Prostate gland (tissue), 2 donors: ENCODE results near the gene KLHL29. TPM values are rescaled to one million over a fixed set of nuclear protein-coding genes. Genes with fewer than 3 reads are reported as not detected.

Experiments
- DNase-seq: peaks from one replicate; pipeline ENCODE4 v3.0.0-alpha.2; 2019; ENCODE audit warnings: low spot score
- H3K27ac ChIP-seq, 2 donors: fragments of 200-600 bp; sonication (generic); 2 replicates each; pipeline ENCODE4 v1.5.1; 2017 to 2019
- H3K27me3 ChIP-seq: fragments of 200-600 bp; sonication (generic); replicated peaks from 2 replicates; pipeline ENCODE4 v1.5.1; 2019; ENCODE audit not compliant: insufficient read depth
- H3K36me3 ChIP-seq, 2 donors: fragments of 200-600 bp; sonication (generic); 1 replicate in 1 of 2; 2 replicates in 1 of 2; pipeline versions ENCODE4 v1.5.1 to v1.8.1; 2017 to 2019
- H3K4me1 ChIP-seq: fragments of 200-600 bp; sonication (generic); replicated peaks from 2 replicates; pipeline ENCODE4 v1.5.1; 2019
- H3K4me3 ChIP-seq, 2 donors: fragments of 200-600 bp; sonication (generic); 2 replicates each; pipeline ENCODE4 v1.5.1; 2017 to 2019
- H3K9me3 ChIP-seq: fragments of 200-600 bp; sonication (generic); 2 replicates; pipeline ENCODE4 v1.5.1; 2017
- POLR2A ChIP-seq: fragments of 450-650 bp; IDR thresholded peaks from one replicate; pipeline ENCODE4 v1.6.1; 2016; ENCODE audit warnings: antibody characterized with exemption, mild to moderate bottlenecking
- POLR2AphosphoS5 ChIP-seq: sonication (generic); formaldehyde crosslinking; IDR thresholded peaks from one replicate; pipeline ENCODE4 v1.6.1; 2017; ENCODE audit warnings: antibody characterized with exemption
- WGBS: methylation state at CpG from one replicate; pipeline ENCODE4 v1.1.5; 2018; 5-methylcytosine and 5-hydroxymethylcytosine counted together
- intact Hi-C: fragments of 100-400 bp; cut with DNase I; formaldehyde crosslinking; loops from one replicate; pipeline ENCODE4 v1.14.2; 2022
- total RNA-seq, 2 donors: library from RNA; depleted of rRNA; stranded (reverse); fragments of >200 nt; gene quantifications; one replicate each; pipeline ENCODE4 v1.1.0, GENCODE V29; 2016
- TF ChIP-seq, protein P1 (sequence below), 4 experiments: fragments of 200-600 bp in 2 of 4; fragments of 450-650 bp in 2 of 4; sonication (generic) in 2 of 4; IDR thresholded peaks; 1 replicate in 3 of 4; 2 replicates in 1 of 4; pipeline ENCODE4 v1.5.1; 2016 to 2019; ENCODE audit warnings: antibody characterized with exemption in 4 of 4, mild to moderate bottlenecking in 2 of 4, moderate library complexity in 2 of 4

The KLHL29 gene
- total RNA-seq, 2 donors from 2014 or later, result 23.3 to 24.8 TPM

DNA sequence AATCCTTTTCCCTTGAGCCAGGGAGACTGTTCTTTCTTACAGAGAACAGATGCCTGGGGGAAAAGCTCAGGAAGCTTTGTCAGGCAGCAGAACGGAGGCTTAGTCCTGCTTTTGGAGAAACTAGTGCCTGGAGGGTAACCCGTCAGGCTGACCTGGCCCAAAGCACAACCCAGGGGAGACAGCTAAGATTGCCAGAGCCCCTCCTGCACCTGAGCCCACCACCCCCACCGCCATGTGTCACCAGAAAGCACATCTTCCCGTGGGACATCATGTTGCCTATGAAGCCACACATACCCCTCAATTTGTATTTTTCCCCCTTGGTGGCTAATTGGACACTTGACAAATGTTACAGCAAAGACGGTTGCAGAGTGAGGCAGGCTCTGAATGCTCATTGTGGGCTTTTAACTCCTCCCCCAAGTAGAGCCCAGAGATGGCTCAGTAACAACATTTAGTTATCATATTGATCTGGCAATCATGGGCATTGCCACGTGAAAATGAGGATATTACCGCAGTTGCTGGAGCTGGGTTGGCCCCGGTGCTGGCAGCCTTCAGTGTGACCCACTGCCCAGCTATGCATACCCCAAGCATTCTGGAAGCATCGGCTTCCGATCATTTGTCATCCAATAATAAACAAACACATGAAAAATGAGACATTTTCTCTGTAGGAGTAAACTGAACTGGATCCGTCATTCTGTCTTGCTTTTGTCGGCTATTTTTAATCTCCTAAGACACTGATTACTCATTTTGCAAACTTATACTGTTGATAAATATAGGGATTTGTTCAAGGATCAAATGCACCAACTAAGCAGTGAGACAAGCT, 312.5 kb downstream of the KLHL29 start:
- Histone ChIP-seq H3K36me3 (peaks cover 0 to 15% of the 10 kb centered on the region in 2 donors), H3K9me3 (no peaks in the 10 kb centered on the region), H3K27ac (no peak overlapping the region), H3K27me3 (no peaks in the 10 kb centered on the region), H3K4me3 (no peak overlapping the region), H3K4me1 (no peaks in the 10 kb centered on the region)
- no peak for DNase-seq
- intact Hi-C loops, result no loop called here
- 78% methylated on average over 12 of the region's 12 CpGs for WGBS
- TF ChIP-seq, protein P1, sequence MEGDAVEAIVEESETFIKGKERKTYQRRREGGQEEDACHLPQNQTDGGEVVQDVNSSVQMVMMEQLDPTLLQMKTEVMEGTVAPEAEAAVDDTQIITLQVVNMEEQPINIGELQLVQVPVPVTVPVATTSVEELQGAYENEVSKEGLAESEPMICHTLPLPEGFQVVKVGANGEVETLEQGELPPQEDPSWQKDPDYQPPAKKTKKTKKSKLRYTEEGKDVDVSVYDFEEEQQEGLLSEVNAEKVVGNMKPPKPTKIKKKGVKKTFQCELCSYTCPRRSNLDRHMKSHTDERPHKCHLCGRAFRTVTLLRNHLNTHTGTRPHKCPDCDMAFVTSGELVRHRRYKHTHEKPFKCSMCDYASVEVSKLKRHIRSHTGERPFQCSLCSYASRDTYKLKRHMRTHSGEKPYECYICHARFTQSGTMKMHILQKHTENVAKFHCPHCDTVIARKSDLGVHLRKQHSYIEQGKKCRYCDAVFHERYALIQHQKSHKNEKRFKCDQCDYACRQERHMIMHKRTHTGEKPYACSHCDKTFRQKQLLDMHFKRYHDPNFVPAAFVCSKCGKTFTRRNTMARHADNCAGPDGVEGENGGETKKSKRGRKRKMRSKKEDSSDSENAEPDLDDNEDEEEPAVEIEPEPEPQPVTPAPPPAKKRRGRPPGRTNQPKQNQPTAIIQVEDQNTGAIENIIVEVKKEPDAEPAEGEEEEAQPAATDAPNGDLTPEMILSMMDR (IDR thresholded peaks at IDR 0.05), result no peak
- TF ChIP-seq POLR2AphosphoS5 (no peak), POLR2A (no peak)

DNA sequence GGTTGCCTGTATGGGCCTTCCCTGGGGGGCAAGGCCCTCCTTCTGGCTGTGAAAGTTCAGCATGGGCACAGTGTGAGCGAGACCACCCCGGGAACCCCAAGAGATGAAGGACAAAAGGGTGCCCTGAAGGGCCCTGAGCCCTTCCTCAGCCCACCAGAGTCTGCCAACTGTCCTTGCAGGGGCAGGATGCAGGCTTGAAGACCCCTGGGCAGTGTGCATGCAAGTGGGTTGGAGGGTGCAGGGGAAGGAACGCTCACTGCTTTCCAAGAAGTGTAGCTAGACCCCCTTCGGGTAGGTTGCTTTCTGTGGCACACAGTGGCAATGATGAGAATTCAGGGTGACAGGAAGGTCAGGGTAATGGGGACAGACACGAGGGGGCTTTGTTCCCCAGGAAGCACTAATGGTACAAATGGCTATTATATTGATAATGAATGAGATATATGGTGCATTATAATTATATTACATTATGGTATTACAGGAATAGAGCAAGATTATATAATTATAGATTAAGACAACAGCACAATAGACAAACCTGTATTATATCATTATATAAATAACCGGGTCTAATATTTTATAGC, 313.2 kb downstream of the KLHL29 start:
- no peak overlapping the region for H3K4me3 ChIP-seq
- H3K9me3 ChIP-seq, result no peaks in the 10 kb centered on the region
- no peaks in the 10 kb centered on the region for H3K27me3 ChIP-seq
- intact Hi-C loops, result no loop called here
- H3K27ac ChIP-seq, result no peak overlapping the region
- no peak for DNase-seq
- no peaks in the 10 kb centered on the region for H3K4me1 ChIP-seq
- peaks cover 0 to 15% of the 10 kb centered on the region in 2 donors for H3K36me3 ChIP-seq
- TF ChIP-seq, protein P1 (IDR thresholded peaks at IDR 0.05), result no peak
- TF ChIP-seq POLR2AphosphoS5 (no peak), POLR2A (no peak)
- 86% methylated on average over 6 of the region's 6 CpGs for WGBS

DNA sequence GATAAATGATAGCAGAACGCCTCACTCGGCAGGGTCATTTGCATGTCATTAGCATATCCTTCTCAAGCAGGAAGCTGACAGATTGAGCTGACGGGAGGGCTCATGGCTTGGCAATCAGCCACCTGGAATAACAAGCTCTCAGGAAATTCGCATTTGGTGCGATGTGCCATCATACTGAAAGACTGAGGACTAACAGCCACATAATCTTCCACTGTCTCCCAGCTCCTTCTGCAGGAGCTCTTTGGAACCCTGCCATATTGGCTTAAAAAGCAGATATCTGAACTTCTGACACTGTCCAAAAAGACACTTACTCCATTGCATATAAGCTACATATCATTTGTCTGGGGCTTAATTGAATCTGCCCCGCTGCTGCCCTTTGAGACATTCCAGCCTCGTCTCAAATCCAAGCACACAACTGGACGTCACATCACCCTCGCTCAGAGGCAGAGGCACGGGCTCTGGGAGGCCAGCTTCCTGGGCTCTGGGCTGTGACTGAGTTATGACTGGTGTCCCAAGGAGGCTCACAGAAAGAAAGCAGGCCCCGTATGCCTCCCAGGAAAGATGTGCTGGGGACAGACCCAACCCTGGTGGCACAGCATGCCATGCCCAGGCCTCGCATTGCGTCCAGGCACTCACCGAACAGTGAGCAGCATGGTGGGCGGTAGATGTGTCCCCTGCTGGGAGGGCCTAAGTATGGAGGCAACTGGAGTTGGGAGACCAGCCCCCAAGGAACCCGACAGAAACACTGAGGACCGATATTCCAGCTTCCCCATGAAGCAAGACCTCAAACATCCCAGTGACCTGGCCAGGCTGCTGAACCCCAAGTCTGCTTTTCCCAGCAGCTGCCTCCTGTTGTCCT, 314.0 kb downstream of the KLHL29 start:
- DNase-seq, result no peak

DNA sequence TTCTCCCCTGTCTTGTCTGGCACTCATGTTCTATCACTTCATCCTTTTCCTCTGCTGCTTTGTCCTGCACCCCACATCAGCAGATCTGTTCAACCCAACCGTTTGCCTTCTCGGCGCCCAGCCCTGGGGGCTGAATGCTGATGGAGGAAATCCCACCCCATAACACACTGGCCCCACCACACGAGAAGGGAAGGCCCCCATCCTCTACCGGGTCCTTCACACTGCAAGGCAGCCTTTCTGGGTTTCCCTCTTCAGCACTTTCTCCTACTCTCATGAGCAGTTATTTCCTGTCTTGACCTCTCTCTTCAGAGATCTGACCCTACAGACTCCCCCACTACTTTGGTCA, 314.6 kb downstream of the KLHL29 start:
- Histone ChIP-seq H3K27me3 (no peaks in the 10 kb centered on the region), H3K4me1 (no peaks in the 10 kb centered on the region), H3K27ac (no peak overlapping the region), H3K4me3 (no peak overlapping the region), H3K9me3 (no peaks in the 10 kb centered on the region), H3K36me3 (peaks cover 0 to 15% of the 10 kb centered on the region in 2 donors)
- WGBS, result 98% methylated on average over 5 of the region's 5 CpGs
- DNase-seq, result no peak
- intact Hi-C loops, result no loop called here
- no peak for TF ChIP-seq POLR2A

More for the DNA sequence above, 314.0 kb downstream of the KLHL29 start:
- TF ChIP-seq, protein P1 (IDR thresholded peaks at IDR 0.05), result no peak
- TF ChIP-seq POLR2AphosphoS5, result no peak
- no peak for TF ChIP-seq POLR2A
- Histone ChIP-seq H3K27me3 (no peaks in the 10 kb centered on the region), H3K4me3 (no peak overlapping the region), H3K27ac (no peak overlapping the region), H3K4me1 (no peaks in the 10 kb centered on the region), H3K36me3 (peaks cover 0 to 15% of the 10 kb centered on the region in 2 donors), H3K9me3 (no peaks in the 10 kb centered on the region)
- whole genome bisulfite sequencing, result 81% methylated on average over 17 of the region's 17 CpGs
- intact Hi-C loops, result no loop called here

DNA sequence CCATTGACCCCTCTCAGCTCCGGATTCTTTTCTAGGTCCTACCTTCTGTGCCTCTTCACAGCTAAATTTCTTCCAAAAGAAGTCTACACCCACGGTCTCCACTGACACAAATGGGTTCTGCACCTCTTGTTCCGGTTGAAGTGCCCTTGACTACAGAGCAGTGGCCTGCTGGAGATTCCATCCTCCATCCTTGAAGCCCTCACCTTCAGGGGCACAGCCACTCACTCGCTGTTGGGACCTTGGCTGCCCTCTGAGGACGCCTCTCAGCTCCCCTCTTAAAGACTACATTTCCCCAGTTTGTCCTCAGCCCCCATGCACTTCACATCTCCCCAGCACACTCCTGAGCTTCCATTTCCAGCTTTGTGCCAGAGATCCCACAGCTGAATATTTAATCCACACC, 315.6 kb downstream of the KLHL29 start:
- DNase-seq, result no peak
- 91% methylated on average over 5 of the region's 5 CpGs for WGBS
- peaks cover 0 to 11% of the 10 kb centered on the region in 2 donors for H3K36me3 ChIP-seq

More for the DNA sequence above, 315.6 kb downstream of the KLHL29 start:
- H3K27me3 ChIP-seq, result no peaks in the 10 kb centered on the region
- TF ChIP-seq, protein P1 (IDR thresholded peaks at IDR 0.05), result no peak
- no peaks in the 10 kb centered on the region for H3K4me1 ChIP-seq
- H3K4me3 ChIP-seq, result no peak overlapping the region
- intact Hi-C loops, result no loop called here
- no peaks in the 10 kb centered on the region for H3K9me3 ChIP-seq
- H3K27ac ChIP-seq, result no peak overlapping the region
